RWPE2 (cell line): ENCODE measurements around the gene UVSSA.

Experiments used
- ATAC-seq: fragments of 200-7000 bp; cut with Tn5 transposase; 3 replicates; pipeline ENCODE4 v1.9.1; 2021; ENCODE audit warnings: low read depth
- DNase-seq: peaks from one replicate; pipeline ENCODE4 v3.0.0-alpha.2; 2020; ENCODE audit warnings: low spot score
- H3K27ac ChIP-seq: fragments of 450-650 bp; 2 replicates; pipeline ENCODE4 v1.5.1; 2017; ENCODE audit warnings: mild to moderate bottlenecking; ENCODE audit not compliant: poor library complexity, severe bottlenecking
- H3K27me3 ChIP-seq: fragments of 250-450 bp; sonication (Bioruptor Pico); 2 replicates; pipeline ENCODE4 v1.5.1; 2021; ENCODE audit warnings: mild to moderate bottlenecking, moderate library complexity; ENCODE audit not compliant: insufficient read depth, poor library complexity, severe bottlenecking
- H3K36me3 ChIP-seq: fragments of 250-450 bp; sonication (Bioruptor Pico); 2 replicates; pipeline ENCODE4 v1.5.1; 2020; ENCODE audit warnings: low read depth, mild to moderate bottlenecking, moderate library complexity
- H3K4me1 ChIP-seq: fragments of 250-450 bp; sonication (Bioruptor Pico); 2 replicates; pipeline ENCODE4 v1.5.1; 2021; ENCODE audit warnings: mild to moderate bottlenecking, moderate library complexity; ENCODE audit not compliant: insufficient read depth, poor library complexity, severe bottlenecking
- H3K4me3 ChIP-seq: fragments of 250-450 bp; sonication (Bioruptor Pico); 2 replicates; pipeline ENCODE4 v1.5.1; 2021; ENCODE audit warnings: mild to moderate bottlenecking, moderate library complexity; ENCODE audit not compliant: severe bottlenecking
- H3K9me3 ChIP-seq: fragments of 250-450 bp; sonication (Bioruptor Pico); 2 replicates; pipeline ENCODE4 v1.5.1; 2021; ENCODE audit warnings: mild to moderate bottlenecking, moderate library complexity; ENCODE audit not compliant: severe bottlenecking
- TF ChIP-seq, protein P1 (sequence below): fragments of 450-650 bp; IDR thresholded peaks from one replicate; pipeline ENCODE4 v1.5.1; 2017; ENCODE audit warnings: mild to moderate bottlenecking, moderate library complexity; ENCODE audit not compliant: poor library complexity, severe bottlenecking

UVSSA gene

DNA sequence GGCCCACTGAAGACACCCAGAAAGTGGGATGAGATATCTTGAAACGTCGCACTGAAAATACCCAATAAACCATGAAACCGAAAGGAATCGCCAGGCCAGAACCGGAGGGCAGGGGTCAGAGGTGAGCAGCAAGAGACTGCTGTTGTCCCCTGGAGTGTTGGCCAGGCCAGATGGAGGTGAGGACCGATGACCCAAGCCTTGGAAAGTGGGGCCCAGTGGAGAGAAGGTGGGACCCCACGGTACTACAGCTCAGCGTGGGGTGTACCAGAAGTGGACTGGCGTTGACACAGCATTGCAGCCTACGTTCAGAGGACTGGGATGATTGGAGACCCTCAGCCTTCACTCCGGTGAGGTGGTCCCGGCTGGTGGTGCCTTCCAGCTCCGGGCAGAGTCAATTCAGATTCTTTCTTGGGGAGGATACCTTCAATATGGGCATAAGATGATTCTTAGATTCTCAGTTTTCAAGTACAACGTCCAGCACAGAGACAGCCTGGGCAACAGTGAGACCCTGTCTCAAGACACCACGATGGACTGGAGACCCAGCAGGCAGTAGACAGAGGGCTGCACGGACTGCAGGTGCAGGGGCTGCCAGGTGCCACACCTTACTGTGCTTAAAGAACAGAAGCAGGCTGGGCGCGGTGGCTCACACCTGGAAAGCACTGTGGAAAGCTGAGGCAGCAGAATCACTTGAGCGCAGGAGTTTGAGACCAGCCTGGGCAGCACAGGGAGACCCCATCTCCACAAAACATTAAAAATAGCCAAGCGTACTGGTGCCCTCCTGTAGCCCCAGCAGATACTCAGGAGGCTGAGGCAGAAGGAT lies 34.0 kb upstream of the UVSSA start:
- H3K36me3 ChIP-seq: peaks cover 63% of the 10 kb centered on the region

DNA sequence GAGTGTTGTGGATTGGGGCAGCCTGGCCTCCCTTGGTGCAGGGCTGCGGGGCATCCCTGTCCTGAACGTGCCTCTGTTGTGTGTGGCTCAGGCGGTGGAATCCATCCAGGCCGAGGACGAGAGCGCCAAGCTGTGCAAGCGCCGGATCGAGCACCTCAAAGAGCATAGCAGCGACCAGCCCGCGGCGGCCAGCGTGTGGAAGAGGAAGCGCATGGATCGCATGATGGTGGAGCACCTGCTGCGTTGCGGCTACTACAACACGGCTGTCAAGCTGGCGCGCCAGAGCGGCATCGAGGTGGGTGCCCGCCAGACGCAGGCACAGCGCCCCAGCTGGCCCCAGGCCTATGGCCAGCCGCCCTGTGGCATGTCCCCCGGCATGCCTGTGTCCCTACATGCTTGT lies 31.7 kb upstream of the UVSSA start:
- Histone ChIP-seq H3K4me1 (peaks cover 5% of the 10 kb centered on the region), H3K9me3 (no peaks in the 10 kb centered on the region), H3K4me3 (no peak overlapping the region), H3K36me3 (peaks cover 74% of the 10 kb centered on the region), H3K27ac (no peak overlapping the region), H3K27me3 (no peaks in the 10 kb centered on the region)
- DNase-seq (no peak), ATAC-seq (no peak)
- TF ChIP-seq, protein P1, sequence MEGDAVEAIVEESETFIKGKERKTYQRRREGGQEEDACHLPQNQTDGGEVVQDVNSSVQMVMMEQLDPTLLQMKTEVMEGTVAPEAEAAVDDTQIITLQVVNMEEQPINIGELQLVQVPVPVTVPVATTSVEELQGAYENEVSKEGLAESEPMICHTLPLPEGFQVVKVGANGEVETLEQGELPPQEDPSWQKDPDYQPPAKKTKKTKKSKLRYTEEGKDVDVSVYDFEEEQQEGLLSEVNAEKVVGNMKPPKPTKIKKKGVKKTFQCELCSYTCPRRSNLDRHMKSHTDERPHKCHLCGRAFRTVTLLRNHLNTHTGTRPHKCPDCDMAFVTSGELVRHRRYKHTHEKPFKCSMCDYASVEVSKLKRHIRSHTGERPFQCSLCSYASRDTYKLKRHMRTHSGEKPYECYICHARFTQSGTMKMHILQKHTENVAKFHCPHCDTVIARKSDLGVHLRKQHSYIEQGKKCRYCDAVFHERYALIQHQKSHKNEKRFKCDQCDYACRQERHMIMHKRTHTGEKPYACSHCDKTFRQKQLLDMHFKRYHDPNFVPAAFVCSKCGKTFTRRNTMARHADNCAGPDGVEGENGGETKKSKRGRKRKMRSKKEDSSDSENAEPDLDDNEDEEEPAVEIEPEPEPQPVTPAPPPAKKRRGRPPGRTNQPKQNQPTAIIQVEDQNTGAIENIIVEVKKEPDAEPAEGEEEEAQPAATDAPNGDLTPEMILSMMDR: no peak

More for the DNA sequence above, 34.0 kb upstream of the UVSSA start:
- H3K4me1 ChIP-seq: peaks cover 14% of the 10 kb centered on the region
- H3K4me3 ChIP-seq: no peak overlapping the region
- DNase-seq (no peak), ATAC-seq (no peak)
- no peaks in the 10 kb centered on the region for H3K27me3 ChIP-seq
- no peaks in the 10 kb centered on the region for H3K9me3 ChIP-seq
- TF ChIP-seq, protein P1: no peak
- H3K27ac ChIP-seq: no peak overlapping the region

DNA sequence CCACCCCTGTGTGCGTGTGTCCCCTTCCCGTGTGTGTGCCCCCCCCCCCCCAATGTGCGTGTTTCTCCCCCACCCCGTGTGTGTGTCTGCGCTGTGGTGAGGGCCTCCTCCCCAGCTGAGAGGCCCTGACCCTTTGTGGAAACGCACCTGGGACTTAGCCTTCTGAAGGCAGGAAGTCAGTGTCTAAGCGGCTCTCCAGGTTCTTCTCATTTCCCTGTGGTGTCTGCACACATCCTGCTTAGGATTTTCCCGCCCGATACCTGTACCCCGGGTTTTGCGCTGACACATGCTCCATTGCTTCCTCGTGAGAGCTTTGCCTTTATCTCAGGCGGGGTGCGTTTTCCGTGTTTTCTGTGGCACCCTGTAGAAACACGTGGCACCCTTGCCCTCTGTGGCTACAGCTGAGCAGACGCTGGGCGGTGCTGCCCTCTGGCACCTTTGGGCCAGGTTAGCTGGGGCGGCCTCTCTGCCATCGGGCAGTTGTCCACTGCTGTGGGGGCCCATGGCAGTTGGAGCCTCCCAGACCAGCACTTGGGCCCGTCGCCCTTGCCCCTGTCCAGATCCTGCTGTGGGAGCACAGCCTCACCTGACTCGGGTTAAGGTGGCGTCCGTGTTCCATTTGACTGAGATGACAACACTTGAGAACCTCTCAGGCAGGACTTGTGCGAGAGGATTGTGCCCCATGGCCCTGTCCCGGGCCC lies 31.0 kb upstream of the UVSSA start:
- peaks cover 72% of the 10 kb centered on the region for H3K36me3 ChIP-seq
- H3K27me3 ChIP-seq: no peaks in the 10 kb centered on the region
- H3K9me3 ChIP-seq: no peaks in the 10 kb centered on the region
- no peak overlapping the region for H3K27ac ChIP-seq
- TF ChIP-seq, protein P1: no peak
- no peaks in the 10 kb centered on the region for H3K4me1 ChIP-seq
- DNase-seq: no peak
- H3K4me3 ChIP-seq: no peak overlapping the region
- ATAC-seq: no peak

DNA sequence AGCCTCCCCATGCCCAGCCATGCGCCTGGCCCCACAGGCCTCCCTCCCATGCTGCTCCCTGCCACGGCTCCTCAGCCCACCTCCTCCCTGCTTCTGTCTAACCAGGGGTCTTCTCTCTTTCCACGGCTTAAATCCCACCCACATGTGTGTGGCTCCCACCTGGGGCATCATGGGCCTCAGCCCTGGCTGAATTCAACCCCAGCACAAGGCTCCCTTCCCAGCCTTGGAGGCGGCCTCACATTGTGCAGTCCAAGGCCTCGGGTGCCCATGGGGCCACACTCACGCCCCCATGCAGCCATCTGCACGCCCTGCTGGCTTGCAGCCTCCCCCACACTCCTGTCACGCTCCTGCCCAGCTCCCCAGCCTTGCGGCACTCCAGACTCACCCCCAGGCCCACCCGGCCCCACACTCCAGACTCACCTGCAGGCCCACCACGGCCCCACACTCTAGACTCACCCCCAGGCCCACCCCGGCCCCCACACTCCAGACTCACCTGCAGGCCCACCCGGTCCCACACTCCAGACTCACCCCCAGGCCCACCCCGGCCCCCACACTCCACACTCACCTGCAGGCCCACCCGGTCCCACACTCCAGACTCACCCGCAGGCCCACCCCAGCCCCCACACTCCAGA lies 30.4 kb upstream of the UVSSA start:
- TF ChIP-seq, protein P1: no peak
- Histone ChIP-seq H3K4me3 (no peak overlapping the region), H3K27me3 (no peaks in the 10 kb centered on the region), H3K27ac (no peak overlapping the region), H3K36me3 (peaks cover 66% of the 10 kb centered on the region), H3K4me1 (no peaks in the 10 kb centered on the region), H3K9me3 (no peaks in the 10 kb centered on the region)
- no peak for DNase-seq
- no peak for ATAC-seq
